GM12878 (cell line): ENCODE data around the gene IRF9. TPM values are rescaled to one million over a fixed set of nuclear protein-coding genes. Genes with fewer than 3 reads are reported as not detected.

ENCODE experiments used
- ATF7 ChIP-seq: fragments of 450-650 bp; IDR thresholded peaks from 2 replicates; pipeline ENCODE4 v1.6.1; 2016; ENCODE audit warnings: low read depth, mild to moderate bottlenecking
- BCL11A ChIP-seq: IDR thresholded peaks from 2 replicates; pipeline ENCODE4 v1.6.1; 2011; ENCODE audit warnings: low read depth, low read length
- BHLHE40 ChIP-seq, 2 experiments: fragments of 450-650 bp in 1 of 2; IDR thresholded peaks; 2 replicates each; pipeline ENCODE4 v1.6.1; 2011 to 2017; ENCODE audit warnings: low read depth in 2 of 2, borderline replicate concordance in 1 of 2, improper control_type of control experiment in 1 of 2, low read length in 1 of 2, mild to moderate bottlenecking in 1 of 2
- CEBPZ ChIP-seq: fragments of 150-350 bp; IDR thresholded peaks from 2 replicates; pipeline ENCODE4 v1.6.1; 2016; ENCODE audit warnings: low read depth, low read length
- CHD2 ChIP-seq: IDR thresholded peaks from 2 replicates; pipeline ENCODE4 v1.6.1; 2011; ENCODE audit warnings: low read depth, low read length, improper control_type of control experiment, borderline replicate concordance
- CHD4 ChIP-seq: fragments of 200-600 bp; sonication (generic); IDR thresholded peaks from 2 replicates; pipeline ENCODE4 v1.6.1; 2016; ENCODE audit warnings: mild to moderate bottlenecking
- ELK1 ChIP-seq: IDR thresholded peaks from 2 replicates; pipeline ENCODE4 v1.6.1; 2012; ENCODE audit warnings: low read depth, low read length, improper control_type of control experiment
- HDAC6 ChIP-seq: fragments of 200-600 bp; sonication (generic); IDR thresholded peaks from one replicate; pipeline ENCODE4 v1.8.0; 2017; ENCODE audit warnings: antibody characterized with exemption; ENCODE audit not compliant: unreplicated experiment
- HDGF ChIP-seq: fragments of 450-650 bp; IDR thresholded peaks from 2 replicates; pipeline ENCODE4 v1.6.1; 2016; ENCODE audit warnings: antibody characterized with exemption
- IRF3 ChIP-seq: fragments of 450-650 bp; IDR thresholded peaks from 2 replicates; pipeline ENCODE4 v1.6.1; 2014; ENCODE audit warnings: mild to moderate bottlenecking
- MTA3 ChIP-seq: IDR thresholded peaks from 2 replicates; pipeline ENCODE4 v1.6.1; 2012; ENCODE audit warnings: low read length, inconsistent platforms, borderline replicate concordance
- MYB ChIP-seq: fragments of 150-350 bp; IDR thresholded peaks from 2 replicates; pipeline ENCODE4 v1.6.1; 2014; ENCODE audit warnings: mild to moderate bottlenecking, low read depth, low read length, borderline replicate concordance
- NFYA ChIP-seq: IDR thresholded peaks from 2 replicates; pipeline ENCODE4 v1.6.1; 2011; ENCODE audit warnings: low read depth, mild to moderate bottlenecking, low read length, improper control_type of control experiment, borderline replicate concordance
- NKRF ChIP-seq: fragments of 450-650 bp; conservative IDR thresholded peaks from 2 replicates; pipeline ENCODE4 v1.6.1; 2017; ENCODE audit warnings: mild to moderate bottlenecking, moderate library complexity
- POLR2AphosphoS2 ChIP-seq: IDR thresholded peaks from 2 replicates; pipeline ENCODE4 v1.6.1; 2011; ENCODE audit warnings: low read depth, mild to moderate bottlenecking, low read length, improper control_type of control experiment, moderate library complexity
- POU2F2 ChIP-seq: IDR thresholded peaks from 3 replicates; pipeline ENCODE4 v1.6.1; 2011; ENCODE audit warnings: low read depth, mild to moderate bottlenecking, low read length, borderline replicate concordance
- RUNX3 ChIP-seq: IDR thresholded peaks from 2 replicates; pipeline ENCODE4 v1.6.1; 2012; ENCODE audit warnings: low read length, inconsistent platforms
- SREBF2 ChIP-seq: IDR thresholded peaks from 2 replicates; pipeline ENCODE4 v1.6.1; 2012; ENCODE audit warnings: mild to moderate bottlenecking, low read length
- SUZ12 ChIP-seq: fragments of 200-600 bp; sonication (generic); IDR thresholded peaks from one replicate; pipeline ENCODE4 v1.6.1; 2018; ENCODE audit warnings: antibody characterized with exemption, mild to moderate bottlenecking; ENCODE audit not compliant: unreplicated experiment
- TARDBP ChIP-seq: IDR thresholded peaks from 2 replicates; pipeline ENCODE4 v1.6.1; 2016; ENCODE audit warnings: borderline replicate concordance
- ZNF274 ChIP-seq: IDR thresholded peaks from one replicate; pipeline ENCODE4 v1.8.0; 2011; ENCODE audit not compliant: insufficient read length, insufficient read depth
- ZNF622 ChIP-seq: fragments of 450-650 bp; IDR thresholded peaks from 2 replicates; pipeline ENCODE4 v1.6.1; 2017; ENCODE audit warnings: mild to moderate bottlenecking, inconsistent platforms
- polyA plus RNA-seq, 11 experiments: library from polyadenylated mRNA; depleted of rRNA in 4 of 11; unstranded in 6 of 11; stranded (reverse) in 5 of 11; fragments of >200 nt; fragmentation: Nextera tagmentation in 4 of 11; fragmentation: Illumina TruSeq in 1 of 11; extraction: Ambion mirVana in 4 of 11; extraction: Trizol in 1 of 11; gene quantifications; 1 replicate in 1 of 11; 2 replicates in 10 of 11; pipeline versions ENCODE4 v1.2.1 to v1.2.3, GENCODE V29; 2011 to 2016; ENCODE audit warnings: inconsistent platforms in 2 of 11, missing spikeins in 2 of 11, low read depth in 1 of 11
- total RNA-seq, 4 experiments: library from RNA; depleted of rRNA in 3 of 4; stranded (reverse); fragments of >200 nt in 3 of 4; fragmentation: Illumina TruSeq in 1 of 4; extraction: Trizol in 1 of 4; gene quantifications; 2 replicates each; pipeline versions ENCODE4 v1.2.1 to v1.2.3, GENCODE V29; 2013 to 2021

Gene IRF9
- total and polyA plus RNA-seq, 10 of the 15 experiments (the other 5 are each of a cell fraction or from before 2014, with no cell fraction given), result 47.6 to 234 (median 148) TPM

GRCh38 chr14:24171422-24172260, 10.6 kb downstream of the IRF9 start, which contains the start of gene REC8 (continued):
- TF ChIP-seq NKRF (0 out of 2 replicates have a peak, but pooled peaks have one; percentile 59), MTA3 (no peak; the same call in 1 of the 2 replicates), IRF3 (no peak), SUZ12 (no peak), TARDBP (no peak; the same call in 1 of the 2 replicates), BHLHE40 (IDR thresholded peaks at IDR 0.05; ENCODE audit: borderline replicate concordance in 1 of 2, low read depth in 2 of 2, low read length in 1 of 2) (peak; percentile 8 to 69; a peak in 2 of 4 replicates), CHD2 (0 out of 2 replicates have a peak, but pooled peaks have one; percentile 13), POU2F2 (0 out of 3 replicates have a peak, but pooled peaks have one; percentile 4), ELK1 (no peak), ZNF622 (no peak), SREBF2 (no peak), RUNX3 (peak; percentile 76), NFYA (no peak; the same call in 1 of the 2 replicates), BCL11A (0 out of 2 replicates have a peak, but pooled peaks have one; percentile 32), ATF7 (no peak), POLR2AphosphoS2 (peak; percentile 24; the same call in 1 of the 2 replicates), MYB (no peak), ZNF274 (no peak), HDGF (peak; percentile 20; the same call in 1 of the 2 replicates), CEBPZ (no peak), CHD4 (no peak), HDAC6 (no peak)
